Measurements from ENCODE around the gene E2F2.
A peak's percentile ranks its signal among the peaks of the same experiment; 100 is the strongest.
"Not testable (repeated sequence)": the region's sequence is repeated elsewhere in the genome, so short reads cannot be mapped to it uniquely, and the experiment has no call there.

E2F2 gene

DNA sequence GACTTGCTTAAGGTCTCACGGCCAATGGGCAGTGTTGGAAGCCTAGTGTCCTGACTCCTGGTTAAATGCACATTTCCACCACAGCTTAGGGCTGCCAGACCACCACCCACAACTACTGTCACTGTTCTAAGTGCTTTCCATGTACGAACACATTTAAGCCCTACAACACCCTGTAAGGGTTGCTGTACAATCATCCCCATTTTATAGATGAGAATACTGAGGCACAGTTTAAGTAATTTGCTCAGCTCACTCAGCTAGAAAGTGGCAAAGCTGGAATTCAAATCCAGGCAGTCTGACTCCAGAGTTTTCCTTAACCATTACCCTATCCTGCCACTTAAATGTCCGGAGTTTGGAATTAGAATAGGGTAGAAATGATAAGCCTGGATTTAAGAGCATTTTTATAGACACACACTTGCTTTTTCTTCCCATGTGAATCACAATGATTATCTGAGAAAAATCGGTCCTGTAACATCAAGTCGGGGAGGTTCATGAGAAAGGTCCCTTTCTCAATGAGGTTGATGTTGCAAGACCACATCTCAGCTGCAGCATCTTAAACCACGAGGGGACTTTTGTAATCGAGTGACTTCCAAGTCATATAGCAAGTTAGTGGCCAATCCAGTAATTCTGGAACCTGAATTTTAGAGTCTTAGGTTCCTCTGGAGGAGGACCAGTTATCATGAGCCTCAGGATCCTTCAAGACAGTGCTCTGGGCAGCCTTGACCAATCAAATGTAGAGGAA is 8.6 kb downstream of the E2F2 start:
- DNase-seq, result no peak

DNA sequence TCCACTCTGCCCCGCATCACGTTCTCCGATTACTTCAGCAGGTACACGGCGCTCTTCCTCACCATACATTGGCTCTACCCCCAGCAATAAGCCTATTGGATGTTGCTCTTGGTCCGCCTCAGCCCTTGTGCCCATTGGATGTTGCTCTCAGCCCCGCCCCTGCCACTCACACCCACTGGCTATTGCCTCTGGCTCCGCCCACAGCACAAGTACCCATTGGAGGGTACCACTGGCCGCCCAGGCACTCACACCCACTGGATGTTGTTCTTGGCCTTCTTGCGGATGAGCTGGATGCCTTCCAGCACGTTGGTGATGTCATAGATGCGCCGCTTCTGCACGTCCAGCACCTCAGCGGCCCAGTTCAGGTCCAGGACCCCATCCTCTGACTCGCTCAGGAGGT is 9.4 kb downstream of the E2F2 start:
- DNase-seq, result no peak

DNA sequence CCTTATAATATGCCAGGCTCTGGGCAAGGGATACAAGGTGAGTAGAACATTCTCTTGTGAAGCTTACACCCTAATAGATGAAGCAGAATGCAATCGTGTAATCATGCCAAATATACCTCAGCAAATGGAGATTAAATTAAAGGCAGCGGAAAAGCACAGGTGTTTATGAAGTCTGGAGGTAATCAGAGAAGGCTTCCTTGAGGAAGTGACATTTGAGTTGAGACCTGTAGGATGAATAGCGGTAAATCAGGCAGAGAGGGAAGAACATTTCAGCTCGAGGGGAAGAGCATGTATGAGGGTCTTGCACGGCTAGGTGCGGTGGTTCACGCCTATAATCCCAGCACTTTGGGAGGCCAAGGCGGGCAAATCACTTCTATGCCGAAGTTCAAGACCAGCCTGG is 13.5 kb downstream of the E2F2 start:
- DNase-seq, result no peak

DNA sequence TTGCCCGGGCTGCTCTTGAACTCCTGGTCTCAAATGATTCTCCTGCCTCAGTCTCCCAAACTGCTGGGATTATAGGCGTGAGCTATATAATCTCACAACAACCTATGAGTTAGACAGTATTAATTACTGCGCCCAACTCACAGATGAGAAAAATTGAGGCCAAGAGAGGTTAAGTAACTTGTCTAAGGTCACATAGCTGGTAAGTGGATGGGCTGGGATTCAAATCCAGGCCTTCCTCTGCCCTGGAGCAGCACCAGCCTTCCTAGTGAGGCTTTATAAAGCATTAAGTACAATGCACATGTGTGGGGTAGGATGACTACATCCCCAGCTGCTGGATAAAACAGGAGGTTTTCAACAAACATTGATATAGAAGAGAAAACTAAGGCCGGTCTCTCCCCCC is 15.1 kb downstream of the E2F2 start:
- no peak for DNase-seq

DNA sequence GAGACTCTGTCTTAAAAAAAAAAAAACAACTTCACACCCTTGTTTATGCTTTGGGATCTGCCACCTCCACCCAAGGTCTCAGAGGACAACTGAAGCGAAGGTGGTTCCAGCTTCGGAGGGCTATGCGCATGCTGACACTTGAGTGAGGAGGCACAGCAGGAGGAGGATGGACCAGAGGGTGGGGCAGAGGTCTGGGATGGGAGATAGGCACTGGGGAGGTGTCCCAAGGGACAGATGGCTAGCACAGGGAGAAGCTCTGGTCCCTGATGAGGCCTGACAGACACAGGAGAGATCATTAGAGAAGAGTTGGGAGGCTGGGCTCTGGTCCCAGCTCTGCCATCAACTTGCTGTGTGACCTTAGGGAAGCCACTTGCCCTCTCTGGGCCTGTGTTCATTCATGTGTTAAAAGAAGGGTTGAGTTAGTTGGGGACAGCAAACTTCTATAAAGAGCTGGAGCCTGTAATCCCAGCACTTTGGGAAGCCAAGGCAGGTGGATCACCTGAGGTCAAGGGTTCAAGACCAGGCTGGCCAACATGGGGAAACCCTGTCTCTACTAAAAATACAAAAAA is 16.8 kb downstream of the E2F2 start:
- DNase-seq, result no peak

DNA sequence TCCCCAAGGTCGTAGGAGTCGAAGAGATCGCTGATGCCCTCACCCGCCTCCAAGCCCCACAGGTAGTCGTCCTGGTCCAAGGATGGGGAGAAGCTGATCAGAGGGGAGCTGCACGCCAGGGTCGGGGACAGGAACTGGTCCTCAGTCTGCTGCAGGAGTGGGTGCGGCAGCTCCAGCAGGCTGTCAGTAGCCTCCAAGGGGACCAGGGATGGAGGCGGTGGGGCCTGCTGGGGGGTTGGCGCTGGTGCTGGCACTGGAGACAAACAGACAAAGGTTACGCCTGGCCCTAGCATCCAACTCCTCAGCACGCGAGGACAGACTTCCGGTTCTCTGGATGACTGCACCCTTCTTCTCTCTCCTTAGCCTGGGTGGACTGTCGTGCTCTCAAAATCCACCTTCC is 21.1 kb downstream of the E2F2 start:
- no peak for DNase-seq

DNA sequence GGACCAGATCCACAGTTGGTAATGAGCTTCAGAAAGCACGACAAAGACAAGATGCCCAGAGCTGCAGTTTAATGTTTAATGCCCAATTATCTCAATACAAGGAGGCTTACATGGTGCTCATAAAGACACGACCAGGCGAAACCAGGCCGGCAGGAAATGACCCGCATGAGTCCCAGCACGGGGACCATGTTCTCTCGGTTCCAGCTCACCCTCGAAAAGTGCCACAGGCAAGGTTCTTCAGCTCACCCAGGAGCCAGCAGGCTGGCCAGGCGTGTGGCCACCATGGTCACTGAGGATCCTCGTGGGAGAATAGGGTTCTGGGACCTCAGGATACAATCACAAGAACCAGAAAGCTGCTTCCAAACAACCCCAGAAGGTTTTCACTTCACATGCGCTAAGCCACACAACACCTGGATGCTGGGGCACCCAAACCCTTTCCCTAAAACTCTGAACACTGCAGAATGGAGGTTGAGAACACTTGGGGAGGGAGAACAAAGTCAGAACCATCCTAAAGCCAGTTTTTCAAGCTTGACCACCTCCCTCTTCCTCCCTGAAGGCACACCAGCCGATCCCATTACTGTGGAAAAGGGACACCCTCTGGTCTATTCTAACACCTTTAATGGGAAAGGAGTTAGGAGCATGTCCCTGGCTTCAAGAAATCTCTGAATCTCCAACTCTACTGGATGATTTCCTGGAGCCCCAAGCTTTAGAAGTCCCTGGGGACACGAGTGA is 24.5 kb downstream of the E2F2 start:
- no peak for DNase-seq

DNA sequence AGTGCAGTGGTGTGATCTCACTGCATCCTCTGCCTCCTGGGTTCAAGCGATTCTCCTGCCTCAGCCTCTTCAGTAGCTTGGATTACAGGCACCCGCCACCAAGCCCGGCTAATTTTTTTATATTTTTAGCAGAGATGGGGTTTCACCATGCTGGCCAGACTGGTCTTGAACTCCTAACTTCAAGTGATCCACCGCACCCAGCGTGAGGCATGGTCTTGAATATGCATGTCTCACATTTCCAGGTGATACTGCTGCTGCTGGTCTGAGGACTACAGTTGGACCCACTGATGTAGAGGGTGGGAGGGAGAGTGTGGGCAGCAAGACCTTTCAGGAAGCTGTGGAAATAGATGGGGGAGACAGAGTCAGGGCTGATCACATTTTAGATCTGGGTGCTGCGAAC is 25.2 kb downstream of the E2F2 start:
- no peak for DNase-seq

DNA sequence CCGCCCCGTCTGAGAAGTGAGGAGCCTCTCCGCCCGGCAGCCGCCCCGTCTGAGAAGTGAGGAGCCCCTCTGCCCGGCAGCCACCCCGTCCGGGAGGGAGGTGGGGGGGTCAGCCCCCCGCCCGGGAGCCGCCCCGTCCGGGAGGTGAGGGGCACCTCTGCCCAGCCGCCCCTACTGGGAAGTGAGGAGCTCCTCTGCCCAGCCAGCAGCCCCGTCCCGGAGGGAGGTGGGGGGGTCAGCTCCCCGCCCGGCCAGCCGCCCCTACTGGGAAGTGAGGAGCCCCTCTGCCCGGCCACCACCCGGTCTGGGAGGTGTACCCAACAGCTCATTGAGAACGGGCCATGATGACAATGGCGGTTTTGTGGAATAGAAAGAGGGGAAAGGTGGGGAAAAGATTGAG is 26.9 kb downstream of the E2F2 start:
- not testable (repeated sequence) for DNase-seq

DNA sequence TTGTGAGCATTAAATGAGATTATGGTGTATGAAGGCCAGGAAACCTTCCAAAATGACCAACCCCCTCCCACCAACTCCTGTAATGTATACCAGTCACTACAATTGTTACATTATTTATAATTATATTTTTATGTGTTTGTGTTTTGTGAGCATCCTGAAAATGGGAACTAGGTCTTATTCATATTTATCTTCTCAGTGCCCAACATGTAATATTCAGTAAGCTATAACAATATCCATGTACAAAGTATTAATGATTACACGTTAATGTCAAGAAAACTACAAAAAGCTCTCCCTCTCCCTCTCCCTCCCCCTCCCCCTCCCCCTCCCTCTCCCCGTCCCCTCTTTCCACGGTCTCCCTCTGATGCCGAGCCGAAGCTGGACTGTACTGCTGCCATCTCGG is 28.1 kb downstream of the E2F2 start:
- DNase-seq, result no peak

DNA sequence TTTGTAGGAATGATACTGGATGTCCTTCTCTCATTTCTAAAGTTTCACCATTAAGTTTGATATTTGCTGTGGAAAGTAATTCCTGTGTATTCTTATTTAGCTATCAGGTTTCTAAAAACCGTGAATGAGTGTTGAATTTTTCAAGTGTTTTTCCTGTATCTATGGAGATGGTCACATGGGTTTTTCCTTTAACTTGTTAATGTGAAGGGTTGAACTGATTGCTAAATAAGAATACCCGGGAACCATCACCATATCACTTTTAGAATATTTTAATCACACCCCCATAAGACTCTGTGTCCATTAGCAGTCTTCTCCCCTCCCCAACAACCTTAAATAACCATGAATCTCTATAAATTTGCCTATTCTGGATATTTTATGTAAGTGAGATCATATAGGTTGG is 30.6 kb downstream of the E2F2 start:
- no peak for DNase-seq

DNA sequence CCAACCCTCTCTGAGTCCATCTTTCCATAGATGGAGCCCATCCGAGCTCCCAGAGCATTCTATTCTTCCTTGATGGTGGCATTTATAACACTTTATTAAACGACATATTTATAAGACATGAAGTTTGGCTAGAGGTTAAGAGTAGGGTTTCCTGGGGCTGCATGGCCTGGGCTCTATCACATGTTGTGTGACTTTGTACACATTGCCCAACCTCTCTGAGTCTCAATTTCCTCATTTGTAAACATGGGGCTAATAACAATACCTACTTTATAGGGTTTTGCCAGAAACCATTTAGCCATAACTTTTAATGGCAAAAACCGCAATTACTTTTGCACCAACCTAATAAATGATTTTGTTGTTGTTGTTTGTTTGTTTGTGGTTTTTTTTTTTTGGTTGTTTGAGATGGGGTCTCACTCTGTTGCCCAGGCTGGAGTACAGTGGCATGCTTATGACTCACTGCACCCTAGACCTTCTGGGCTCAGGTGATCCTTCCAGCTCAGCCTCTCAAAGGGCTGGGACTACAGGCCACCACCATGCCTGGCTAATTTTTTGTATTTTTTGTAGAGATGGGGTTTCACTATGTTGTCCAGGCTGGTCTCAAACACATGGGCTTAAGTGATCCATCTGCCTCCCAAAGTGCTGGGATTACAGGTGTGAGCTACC is 33.1 kb downstream of the E2F2 start:
- no peak for DNase-seq

DNA sequence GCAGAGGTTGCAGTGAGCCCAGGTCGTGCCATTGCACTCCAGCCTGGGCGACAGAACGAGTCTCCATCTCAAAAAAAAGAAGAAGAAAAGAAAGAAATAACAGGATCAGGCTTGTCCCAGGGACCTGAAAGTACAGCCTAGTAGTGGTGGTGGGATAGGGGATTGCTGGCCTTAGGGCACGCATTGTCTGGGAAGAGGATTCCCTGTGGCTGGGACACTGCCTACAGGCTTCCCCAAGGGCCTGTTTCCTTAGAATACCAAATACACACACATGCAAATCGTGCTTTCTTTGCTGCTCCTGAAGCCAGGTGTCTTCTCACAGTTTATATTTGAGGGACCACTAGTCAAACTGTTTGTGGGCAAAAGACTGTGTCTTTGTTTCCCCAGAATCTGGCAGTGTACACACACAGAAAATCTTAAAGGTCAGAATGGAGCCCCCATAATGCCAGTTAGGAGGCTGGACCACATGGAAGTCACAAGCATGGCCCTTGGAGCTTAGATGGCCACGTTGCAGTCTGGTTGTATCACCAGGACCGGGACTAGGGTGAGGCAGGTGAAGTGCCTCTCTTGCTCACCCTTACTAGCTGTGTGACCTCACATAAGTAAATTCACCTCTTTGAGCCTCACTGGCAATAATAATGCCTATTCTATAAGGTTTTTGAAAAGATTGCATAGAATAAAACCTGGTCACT is 34.4 kb downstream of the E2F2 start:
- DNase-seq, result no peak

DNA sequence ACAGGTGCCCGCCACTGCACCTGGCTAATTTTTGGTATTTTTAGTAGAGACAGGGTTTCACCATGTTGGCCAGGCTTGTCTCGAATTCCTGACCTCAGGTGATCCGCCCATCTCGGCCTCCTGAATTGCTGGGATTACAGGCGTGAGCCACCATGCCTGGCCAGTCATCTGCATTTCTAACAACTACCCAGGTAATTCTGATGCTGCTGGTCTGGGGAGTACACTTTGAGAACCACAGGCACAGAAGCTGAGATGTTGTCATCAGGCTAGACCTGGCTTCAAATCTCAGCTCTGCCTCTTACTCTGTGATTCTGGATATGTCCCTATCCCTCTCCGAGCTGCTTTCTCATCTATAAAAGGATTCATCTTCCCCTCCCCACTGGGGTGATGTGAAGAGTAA is 36.2 kb downstream of the E2F2 start:
- DNase-seq, result not testable (repeated sequence)

DNA sequence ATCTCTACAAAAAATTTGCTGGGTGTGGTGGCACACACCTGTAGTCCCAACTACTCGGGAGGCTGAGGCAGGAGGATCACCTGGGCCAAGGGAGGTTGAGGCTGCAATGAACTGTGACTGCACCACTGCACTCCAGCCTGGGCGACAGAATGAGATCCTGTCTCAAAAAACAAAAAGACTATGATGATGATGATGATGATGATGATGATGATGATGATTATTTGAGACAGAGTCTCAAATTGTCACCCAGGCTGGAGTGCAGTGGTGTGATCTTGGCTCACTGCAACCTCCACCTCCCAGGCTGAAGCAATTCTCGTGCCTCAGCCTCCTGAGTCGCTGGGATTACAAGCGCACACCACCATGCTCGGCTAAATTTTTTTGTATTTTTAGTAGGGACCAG is 38.3 kb downstream of the E2F2 start:
- DNase-seq, result not testable (repeated sequence)

DNA sequence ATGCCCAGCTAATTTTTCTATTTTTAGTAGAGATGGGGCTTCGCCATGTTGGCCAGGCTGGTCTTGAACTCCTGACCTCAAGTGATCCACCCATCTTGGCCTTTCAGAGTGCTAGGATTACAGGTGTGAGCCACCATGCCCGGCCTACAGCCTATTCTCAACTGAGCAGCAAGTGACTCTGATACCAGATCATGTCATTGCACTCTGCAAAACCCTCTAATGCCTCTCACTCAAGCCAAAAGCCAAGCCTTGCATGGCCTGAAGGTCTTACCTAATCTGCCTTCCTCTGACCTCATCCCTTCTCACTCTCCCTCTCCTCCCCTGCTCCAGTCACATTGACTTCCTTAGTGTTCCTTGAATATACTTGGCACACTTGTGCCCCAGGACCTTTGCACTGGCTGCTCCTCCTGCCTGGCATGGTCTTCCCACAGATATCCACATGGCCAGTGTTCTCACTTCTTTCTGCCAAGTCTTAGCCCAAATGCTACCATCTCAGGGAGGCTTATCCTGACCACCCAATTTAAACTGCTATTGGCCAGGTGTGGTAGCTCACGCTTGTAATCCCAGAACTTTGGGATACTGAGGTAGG is 38.8 kb downstream of the E2F2 start:
- DNase-seq, result no peak

DNA sequence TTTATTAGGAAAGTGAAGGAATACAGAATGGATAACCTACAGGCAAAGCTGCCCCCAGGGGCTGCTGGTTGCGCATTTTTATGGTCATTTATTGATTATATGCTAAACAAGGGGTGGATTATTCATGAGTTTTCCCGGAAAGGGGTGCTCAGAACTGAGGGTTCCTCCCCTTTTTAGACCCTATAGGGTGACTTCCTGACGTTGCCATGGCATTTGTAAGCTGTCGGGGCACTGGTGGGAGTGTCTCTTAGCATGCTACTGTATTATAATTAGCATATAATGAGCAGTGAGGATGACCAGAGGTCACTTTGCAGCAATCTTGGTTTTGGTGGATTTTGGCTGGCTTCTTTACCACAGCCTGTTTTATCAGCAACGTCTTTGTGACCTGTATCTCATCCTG is 41.2 kb downstream of the E2F2 start:
- no peak for DNase-seq

DNA sequence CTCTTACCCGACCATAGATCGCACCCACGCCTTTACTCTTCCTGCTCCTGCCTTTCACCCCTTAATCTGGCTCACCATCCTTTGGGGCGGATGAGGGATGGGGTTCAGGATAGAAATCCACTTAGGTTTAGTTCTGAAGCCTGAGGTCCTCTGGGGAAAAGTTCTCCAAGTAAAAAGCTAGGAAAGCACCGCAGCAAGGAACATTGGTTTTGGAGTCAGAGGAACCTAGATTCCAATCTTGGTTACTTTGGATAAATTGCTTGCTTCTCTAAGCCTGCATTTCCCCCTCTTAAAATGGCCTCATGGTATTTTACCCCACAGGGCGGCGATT is 46.1 kb downstream of the E2F2 start:
- DNase-seq, result no peak

DNA sequence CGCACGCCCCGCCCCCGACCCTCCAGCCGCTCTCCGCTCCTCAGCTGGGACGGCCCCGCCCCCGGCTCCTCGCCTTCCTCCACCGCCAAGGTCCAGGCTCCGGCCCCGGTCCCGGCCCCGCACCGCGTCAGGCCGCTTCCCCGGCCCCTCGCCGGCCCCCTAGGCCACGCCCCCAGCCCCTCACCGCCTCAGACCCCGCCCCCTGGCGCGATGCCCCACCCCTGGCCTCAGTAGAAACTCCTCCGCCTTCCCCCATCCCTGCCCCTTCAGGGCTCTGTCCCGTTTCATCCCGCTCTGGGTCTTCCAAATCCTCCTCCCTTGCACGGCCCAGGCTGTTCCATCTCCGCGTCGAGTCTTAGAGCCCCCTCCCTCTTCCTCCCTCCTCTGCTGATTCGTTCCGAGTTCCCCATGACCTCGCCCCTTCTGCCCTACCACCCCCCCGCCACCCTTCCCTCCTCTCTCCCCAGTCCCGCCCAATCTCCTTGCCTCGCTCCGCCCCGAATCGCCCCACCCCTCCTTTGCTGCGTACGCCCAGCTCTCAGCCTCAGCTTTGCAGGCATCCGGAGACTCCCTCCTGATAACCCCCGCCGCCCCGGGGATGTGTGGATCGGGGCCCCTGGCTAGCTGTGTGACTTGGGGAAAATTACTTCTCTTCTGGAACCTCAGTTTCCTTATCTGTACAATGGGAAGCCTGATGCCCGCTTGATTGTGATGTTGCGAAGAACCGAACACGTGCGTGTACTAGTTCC is 46.6 kb downstream of the E2F2 start:
- DNase-seq, result peak in 1 of 2 donors; percentile 63

DNA sequence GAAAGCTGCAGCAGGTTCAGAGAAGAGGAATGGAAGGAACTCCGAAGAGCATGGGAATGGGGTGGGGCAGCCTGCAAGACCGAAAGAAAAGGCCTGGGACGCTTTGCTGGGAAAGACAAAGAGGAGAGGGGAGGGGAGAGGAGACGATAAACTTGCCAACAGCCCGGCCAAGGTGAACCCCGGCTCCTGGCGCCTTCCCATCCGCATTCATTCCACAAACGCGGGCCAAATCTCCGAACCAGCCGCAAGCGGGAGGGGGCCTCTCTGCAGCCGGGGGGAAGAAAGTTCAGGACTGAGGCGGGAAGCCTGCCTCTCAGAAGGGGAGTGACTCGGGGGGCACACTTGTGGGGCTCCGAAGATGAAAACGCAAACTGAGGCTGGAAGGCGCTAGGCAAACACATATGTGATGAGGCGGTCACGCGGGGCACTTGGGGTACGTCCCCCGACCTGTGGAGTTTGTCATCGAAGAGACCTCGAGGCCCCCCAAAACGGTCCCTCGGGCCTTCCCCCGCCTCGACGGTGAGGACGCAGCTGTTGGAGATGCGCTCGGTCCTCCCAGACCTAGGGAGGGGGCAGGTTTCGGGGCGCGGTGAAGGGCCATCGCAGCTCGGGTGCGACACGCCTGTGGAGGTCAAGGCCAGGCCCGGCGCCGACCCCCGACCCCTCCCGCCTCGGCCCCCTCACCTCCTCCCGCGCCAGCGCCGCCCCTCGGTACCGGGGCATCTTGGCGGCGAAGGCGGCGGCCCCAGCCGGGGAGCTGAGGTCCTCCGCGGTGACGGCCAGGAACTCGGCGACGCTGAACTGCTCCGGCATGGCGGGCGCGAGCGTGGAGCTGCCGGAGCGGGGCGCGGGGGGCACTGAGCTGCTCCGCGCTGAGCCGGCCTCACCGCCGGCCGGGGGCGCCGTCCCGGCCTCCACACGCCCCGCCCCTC is 47.4 kb downstream of the E2F2 start, which contains the start of gene ASAP3:
Gene ASAP3, minus strand, starts transcription at position 859 of the 932 bp plus-strand sequence. Its CDS starts 46 bp downstream, at position 813.
- no peak for DNase-seq

DNA sequence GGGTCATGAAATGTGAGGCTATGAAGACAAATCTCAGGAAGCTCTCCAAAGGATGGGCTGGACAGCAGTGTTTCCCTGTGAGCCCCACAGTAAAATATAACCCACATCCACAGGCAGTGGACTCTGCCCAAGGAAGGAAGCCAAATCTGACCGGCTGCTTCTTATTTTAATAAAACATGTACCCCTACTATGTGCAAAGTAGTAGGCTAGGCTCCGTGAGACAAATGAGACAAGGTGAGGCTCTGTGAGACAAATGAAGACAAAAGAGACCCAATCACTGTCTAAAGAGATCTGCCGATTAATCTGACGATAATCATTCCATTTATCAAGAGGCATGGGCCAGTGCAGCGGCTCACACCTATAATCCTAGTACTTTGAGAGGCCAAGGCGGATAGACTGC is 49.1 kb downstream of the E2F2 start:
- no peak for DNase-seq
